22Rv1 (cell line): ENCODE data around the gene KCNQ5.

Experiments used
- CTCF ChIP-seq: fragments of 450-650 bp; IDR thresholded peaks from 2 replicates; pipeline ENCODE4 v1.5.1; 2017; ENCODE audit warnings: mild to moderate bottlenecking
- ZFX ChIP-seq: fragments of 450-650 bp; IDR thresholded peaks from 2 replicates; pipeline ENCODE4 v1.6.1; 2017; ENCODE audit warnings: antibody characterized with exemption, borderline replicate concordance

GRCh38 chr6:72626126-72626525, 4.3 kb downstream of the KCNQ5 start:
- TF ChIP-seq CTCF (no peak), ZFX (no peak)
